Measurements from ENCODE around the gene CSNK1G2.

Gene CSNK1G2

GRCh38 chr19:1941146-1942077 is at the start of gene CSNK1G2:
Gene CSNK1G2 (plus strand): TSS chr19:1941172. CDS start chr19:1969773, 28,601 bp downstream.
- no peak for DNase-seq

DNA sequence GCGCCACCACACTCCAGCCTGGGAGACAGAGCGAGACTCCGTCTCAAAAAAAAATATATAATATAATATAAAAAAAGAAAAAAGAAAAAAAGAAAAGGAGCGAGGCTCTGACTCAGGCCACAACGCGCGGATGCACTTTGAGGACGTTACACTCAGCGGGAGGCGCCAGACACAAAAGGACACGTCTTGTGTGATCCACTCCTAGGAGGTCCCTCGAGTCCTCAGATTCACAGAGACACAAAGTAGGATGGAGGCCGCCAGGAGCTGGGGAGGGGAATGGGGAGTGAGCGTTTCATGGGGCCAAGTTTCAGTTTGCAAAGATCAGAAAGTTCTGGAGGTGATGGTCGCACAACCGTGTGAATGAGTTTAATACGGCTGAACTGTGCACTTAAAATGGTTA is 47.2 kb upstream of the CSNK1G2 start:
- DNase-seq = no peak

DNA sequence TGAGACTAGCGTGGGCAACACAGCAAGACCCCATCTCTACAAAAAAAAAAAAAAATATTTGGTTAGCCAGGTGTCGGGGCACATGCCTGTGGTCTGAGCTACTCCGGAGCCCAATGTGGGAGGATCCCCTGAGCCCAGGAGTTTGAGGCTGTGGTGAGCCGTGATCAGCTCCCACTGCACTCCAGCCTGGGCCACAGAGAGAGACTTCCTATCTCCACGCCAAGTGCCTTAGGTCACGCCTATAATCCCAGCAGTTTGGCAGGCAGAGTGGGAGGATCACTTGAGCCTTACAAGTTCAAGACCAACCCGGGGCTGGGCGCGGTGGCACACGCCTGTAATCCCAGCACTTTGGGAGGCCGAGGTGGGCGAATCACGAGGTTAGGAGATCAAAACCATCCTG is 44.5 kb upstream of the CSNK1G2 start:
- no peak for DNase-seq

DNA sequence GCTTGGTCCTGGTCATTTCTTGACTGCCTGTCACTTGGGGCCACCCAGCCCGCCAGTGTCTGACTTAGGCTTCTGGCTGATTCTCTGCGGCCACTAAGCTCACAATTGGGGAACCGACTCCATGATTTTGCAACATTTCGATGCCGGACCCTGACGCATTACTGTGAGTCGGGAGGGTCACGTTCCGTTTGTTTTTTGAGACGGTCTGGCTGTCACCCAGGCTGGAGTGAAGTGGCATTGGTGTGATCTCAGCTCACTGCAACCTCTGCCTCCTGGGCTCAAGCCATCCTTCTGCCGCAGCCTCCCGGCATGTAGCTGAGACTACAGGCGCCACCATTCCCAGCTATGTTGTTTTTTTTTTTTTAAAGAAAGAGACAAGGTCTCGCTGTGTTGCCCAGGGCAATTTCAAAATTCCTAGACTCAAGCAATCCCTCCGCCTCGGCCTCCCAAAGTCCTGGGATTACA is 39.0 kb upstream of the CSNK1G2 start:
- DNase-seq = no peak

DNA sequence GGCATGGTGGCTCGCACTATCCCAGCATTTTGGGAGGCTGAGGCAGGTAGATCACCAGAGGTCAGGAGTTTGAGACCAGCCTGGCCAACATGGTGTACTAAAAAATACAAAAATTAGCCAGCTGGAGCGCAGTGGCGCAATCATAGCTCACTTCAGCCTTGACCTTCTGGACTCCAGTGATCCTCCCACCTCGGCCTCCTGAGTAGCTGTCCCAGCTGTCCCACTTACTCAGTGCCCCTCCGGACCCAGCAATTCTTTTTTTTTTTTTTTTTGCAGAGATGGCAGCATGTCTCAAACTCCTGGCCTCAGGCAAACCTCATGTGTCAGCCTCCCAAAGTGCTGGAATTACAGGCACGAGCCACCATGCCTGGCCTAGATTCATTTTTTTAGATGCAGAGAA is 38.0 kb upstream of the CSNK1G2 start:
- DNase-seq = no peak

DNA sequence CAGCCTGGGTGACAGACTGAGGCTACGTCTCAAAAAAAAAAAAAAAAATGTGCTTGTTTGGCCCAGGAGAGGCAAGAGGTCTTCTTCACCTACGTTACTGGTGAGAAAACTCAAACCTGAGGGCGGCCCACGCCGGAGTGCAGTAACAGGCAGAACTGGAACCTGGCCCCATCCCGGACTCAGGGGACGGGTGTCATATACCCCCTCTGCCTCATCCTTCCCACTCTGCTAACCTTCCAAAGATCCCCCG is 36.2 kb upstream of the CSNK1G2 start:
- DNase-seq = no peak

GRCh38 chr19:1905110-1905862 is 35.7 kb upstream of the CSNK1G2 start, which contains the start of the genes ADAT3 and SCAMP4:
Gene ADAT3 (plus strand): TSS chr19:1905399. CDS start chr19:1912048, 6,649 bp downstream.
Gene SCAMP4 (plus strand): TSS chr19:1905399. CDS start chr19:1915020, 9,621 bp downstream.
- peak; percentile 99 for DNase-seq

- no peak for DNase-seq
Observed at GRCh38 chr19:1905863-1906375, 35.1 kb upstream of the CSNK1G2 start.

DNA sequence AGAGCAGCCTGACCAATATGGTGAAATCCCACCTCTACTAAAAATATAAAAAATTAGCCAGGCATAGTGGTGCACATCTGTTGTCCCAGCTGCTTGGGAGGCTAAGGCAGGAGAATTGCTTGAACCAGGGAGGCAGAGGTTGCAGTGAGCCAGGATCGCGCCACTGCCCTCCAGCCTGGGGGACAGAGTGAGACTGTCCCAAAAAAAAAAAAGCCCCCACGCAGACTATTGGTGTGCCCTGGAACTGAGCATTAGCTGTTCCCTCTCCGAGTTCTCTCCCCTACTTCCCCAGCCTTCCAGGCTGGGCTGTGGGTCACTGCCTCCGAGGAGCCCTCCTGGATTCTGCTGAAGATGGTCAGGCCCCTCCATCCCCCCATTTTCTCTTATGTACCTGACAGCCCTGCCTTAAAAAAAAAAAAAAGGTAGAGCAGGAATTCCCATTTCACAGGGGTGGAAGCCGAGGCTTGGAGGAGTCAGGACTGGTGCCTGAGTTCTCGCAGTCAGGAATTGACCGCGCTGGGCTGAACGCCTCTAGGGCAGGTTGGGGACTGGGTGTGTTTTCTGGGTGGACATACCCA is 33.9 kb upstream of the CSNK1G2 start:
- no peak for DNase-seq

GRCh38 chr19:1907563-1908363 is 33.2 kb upstream of the CSNK1G2 start:
- DNase-seq = no peak

DNA sequence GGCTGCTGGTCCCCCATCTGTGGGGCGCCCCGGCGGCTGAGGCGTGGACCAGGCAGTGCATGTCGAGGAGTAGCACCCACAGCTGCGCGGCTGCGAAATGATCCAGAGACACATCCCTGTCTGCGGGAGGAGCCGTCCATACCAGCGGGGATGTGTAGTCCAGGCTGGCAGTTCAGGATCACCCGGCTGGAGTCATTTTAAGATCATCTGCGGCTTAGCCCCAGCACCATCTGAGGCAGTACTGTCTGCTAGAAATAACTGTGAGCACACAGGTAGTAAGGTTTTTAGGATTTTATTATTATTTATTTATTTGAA is 32.7 kb upstream of the CSNK1G2 start:
- no peak for DNase-seq

DNA sequence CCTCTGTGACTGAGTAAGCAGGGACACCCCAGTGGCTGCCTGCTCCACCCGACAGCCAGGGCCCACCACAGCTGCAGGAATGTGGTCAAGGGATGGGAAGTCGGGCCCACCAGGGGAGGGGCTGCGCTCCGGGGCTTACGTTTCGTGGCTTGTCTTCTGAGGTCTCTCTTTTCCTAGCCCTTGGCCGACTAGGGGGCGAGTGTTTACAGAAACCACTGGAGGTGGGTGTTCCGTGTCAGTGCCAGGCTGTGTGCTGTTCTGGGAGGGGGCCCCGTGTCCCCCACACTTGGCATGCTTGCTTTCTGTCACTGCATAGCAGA is 31.3 kb upstream of the CSNK1G2 start:
- no peak for DNase-seq

- no peak for DNase-seq
Observed at GRCh38 chr19:1910177-1910576, 30.8 kb upstream of the CSNK1G2 start.

- no peak for DNase-seq
Observed at GRCh38 chr19:1911098-1911497, 29.9 kb upstream of the CSNK1G2 start.

DNA sequence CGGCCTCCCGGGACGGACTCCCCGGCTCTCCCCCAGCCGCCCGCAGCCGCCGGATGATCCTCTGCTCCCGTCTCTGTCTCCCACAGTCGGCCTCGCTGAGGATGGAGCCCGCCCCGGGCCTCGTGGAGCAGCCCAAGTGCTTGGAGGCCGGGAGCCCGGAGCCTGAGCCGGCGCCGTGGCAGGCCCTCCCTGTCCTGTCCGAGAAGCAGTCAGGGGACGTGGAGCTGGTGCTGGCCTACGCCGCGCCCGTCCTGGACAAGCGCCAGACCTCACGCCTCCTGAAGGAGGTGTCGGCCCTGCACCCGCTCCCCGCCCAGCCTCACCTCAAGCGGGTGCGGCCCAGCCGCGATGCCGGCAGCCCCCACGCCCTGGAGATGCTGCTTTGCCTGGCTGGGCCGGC is 29.0 kb upstream of the CSNK1G2 start:
- no peak for DNase-seq

DNA sequence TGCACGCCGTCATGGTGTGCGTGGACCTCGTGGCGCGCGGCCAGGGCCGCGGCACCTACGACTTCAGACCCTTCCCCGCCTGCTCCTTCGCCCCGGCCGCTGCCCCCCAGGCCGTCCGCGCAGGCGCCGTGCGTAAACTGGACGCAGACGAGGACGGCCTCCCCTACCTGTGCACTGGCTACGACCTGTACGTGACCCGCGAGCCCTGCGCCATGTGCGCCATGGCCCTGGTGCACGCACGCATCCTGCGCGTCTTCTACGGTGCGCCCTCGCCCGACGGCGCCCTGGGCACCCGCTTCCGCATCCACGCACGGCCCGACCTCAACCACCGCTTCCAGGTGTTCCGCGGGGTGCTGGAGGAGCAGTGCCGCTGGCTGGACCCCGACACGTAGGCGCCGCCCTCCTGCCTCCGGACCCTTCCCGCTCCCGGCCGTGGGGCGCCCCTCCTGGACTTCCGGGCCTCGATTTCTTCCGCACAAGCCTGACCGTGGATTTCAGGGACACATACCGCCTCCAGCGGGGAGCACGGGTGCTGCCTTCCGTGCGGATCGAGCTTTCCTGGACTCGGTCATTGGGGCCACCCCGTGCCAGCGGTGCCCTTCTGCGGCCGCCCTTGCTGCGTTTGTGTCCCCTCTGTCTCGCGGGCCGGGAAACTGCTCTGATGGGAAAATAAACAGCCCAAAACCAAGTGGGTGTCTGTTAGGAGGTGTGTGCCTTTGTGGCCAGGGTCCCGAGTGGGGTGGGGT is 28.0 kb upstream of the CSNK1G2 start:
- no peak for DNase-seq

GRCh38 chr19:1913781-1914577 is 27.0 kb upstream of the CSNK1G2 start:
- no peak for DNase-seq

GRCh38 chr19:1914826-1915341 is 26.1 kb upstream of the CSNK1G2 start:
- DNase-seq = no peak

- DNase-seq = no peak
Observed at GRCh38 chr19:1917146-1917545, 23.8 kb upstream of the CSNK1G2 start.

- DNase-seq = no peak
Observed at GRCh38 chr19:1917926-1918325, 23.0 kb upstream of the CSNK1G2 start.

DNA sequence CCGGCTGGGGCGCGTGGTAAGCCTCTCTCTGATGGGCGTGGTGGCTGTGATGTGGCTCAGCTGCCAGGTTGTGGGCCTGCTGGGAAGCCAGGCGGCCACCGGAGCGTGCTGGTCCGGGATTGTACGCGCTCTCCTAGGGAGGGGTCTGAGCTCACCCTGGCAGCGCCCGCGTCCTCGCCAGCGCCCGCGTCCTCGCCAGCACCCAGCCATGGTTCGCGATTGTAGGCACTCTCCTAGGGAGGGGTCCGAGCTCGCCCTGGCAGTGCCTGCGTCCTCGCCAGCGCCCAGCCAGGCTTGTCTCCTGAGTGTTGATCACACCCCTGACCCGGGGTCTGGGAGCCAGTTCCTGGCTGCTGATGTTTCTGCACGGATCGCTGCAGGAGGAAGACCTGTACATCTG is 22.0 kb upstream of the CSNK1G2 start:
- DNase-seq = no peak

All from stimulated activated naive CD4-positive, alpha-beta T cell treated with Interleukin-2 at 50 U/mL for 16 hours (primary cell).